NCI-H2029 treated with DMSO at 0.1 percent for 48 hours (cell line): Measurements from ENCODE around the gene DGCR8.

Source experiments
- DNase-seq: peaks from one replicate; lab custom pipeline; 2025; lab: John Stamatoyannopoulos, UW

The DGCR8 gene

GRCh38 chr22:20137671-20138416 lies 57.8 kb downstream of the DGCR8 start:
- no peak for DNase-seq

DNA sequence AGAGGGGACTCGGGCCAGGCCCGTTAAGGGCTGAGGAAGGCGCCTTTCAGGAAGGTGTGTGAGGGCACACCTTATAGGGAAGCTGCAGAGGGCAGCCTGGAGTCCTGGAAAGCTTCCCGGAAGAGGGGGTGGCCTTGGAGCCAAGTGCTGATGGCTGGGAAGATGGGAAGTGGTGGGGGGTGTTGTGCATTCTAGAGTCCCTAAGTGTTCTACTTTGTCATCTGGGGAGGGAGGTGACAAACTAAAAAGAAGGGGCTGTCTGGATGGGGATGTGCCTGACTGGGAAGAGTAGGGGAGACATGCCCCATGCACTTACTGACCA lies 58.3 kb downstream of the DGCR8 start:
- no peak for DNase-seq

- DNase-seq = no peak
These were observed 58.8 kb downstream of the DGCR8 start for GRCh38 chr22:20138868-20139267.

DNA sequence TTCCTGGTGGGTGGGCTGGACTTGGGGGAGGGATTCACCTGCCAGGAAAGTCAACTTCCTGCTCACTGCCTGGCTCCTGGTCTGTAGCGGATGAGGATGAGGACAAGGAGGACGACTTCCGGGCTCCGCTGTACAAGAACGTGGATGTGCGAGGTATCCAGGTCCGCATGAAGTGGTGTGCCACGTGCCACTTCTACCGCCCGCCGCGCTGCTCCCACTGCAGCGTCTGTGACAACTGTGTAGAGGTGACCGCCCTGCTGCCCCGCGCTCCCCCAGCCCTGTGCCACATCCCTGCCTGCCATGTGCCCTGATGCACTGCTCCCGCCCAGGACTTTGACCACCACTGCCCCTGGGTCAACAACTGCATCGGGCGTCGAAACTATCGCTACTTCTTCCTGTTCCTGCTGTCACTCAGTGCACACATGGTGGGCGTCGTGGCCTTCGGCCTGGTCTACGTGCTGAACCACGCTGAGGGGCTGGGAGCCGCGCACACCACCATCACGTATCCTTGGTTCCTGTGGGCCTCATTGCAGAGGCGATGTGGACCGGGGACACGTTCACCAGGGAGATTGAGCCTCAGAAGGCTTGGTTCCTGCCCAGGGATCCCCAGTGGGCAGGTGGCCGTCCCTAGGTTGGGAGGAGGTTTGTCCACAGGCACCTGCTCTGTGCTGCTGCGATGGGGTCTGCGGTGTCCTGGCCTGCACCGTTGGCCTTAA lies 59.5 kb downstream of the DGCR8 start:
- DNase-seq = no peak

GRCh38 chr22:20140107-20140445 lies 60.0 kb downstream of the DGCR8 start:
- DNase-seq = no peak

GRCh38 chr22:20140521-20140964 lies 60.5 kb downstream of the DGCR8 start:
- DNase-seq = no peak

GRCh38 chr22:20141186-20142077 lies 61.4 kb downstream of the DGCR8 start:
- no peak for DNase-seq

DNA sequence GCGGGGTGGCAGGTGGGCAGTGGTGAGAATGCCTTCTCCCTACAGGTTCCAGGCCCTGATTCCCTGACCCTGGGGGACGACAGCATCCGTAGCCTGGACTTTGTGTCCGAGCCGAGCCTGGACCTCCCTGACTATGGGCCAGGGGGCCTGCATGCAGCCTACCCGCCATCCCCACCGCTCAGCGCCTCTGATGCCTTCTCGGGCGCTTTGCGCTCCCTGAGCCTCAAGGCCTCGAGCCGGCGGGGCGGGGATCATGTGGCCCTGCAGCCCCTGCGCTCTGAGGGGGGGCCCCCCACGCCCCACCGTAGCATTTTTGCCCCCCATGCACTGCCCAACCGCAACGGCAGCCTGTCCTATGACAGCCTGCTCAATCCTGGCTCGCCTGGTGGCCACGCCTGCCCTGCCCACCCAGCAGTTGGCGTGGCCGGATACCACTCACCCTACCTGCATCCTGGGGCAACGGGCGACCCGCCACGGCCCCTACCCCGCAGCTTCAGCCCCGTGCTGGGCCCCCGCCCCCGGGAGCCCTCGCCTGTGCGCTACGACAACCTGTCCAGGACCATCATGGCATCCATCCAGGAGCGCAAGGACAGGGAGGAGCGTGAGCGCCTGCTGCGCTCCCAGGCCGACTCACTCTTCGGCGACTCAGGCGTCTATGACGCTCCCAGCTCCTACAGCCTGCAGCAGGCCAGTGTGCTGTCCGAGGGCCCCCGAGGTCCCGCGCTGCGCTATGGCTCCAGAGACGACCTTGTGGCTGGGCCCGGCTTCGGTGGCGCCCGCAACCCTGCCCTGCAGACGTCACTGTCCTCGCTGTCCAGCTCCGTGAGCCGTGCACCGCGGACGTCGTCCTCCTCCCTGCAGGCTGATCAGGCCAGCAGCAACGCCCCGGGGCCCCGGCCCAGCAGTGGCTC lies 62.9 kb downstream of the DGCR8 start:
- no peak for DNase-seq

DNA sequence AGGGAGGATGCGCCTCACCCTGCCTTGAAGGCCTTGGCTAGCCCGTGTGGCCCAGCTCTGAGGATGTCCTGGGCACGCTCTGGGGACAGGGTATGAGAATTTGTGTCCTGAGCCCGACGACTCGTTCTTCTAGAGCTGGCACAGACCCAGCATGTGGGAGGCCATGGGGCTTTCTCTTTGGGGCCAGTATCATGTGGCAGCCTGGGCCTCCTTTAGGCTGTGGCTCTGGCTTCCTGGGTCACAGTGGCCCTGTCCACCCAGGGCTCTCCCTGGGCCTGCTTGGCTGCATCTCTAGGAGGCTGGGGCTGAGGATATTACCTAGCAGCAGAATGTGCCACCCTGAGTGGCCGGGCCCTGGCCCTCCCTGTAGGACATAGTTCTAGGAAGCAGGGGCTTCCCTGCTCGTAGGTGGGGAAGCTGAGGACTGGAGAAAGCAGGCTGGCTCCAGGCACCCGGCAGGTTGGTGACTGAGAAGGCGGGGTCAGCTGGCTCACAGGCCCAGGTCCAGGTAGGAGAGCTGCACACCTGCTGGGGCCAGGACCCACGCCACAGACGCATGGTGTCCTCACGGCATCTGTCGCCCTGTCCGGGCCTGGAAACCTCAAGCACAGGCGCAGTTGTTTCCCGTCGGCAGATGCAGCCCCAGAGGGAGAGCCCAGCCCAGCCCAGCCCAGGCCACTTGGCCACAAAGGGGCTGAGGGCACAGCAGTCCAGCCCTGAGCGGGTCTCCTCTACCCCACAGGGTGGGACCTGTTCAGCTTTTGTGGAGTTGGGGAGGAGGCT lies 64.0 kb downstream of the DGCR8 start:
- DNase-seq = no peak

DNA sequence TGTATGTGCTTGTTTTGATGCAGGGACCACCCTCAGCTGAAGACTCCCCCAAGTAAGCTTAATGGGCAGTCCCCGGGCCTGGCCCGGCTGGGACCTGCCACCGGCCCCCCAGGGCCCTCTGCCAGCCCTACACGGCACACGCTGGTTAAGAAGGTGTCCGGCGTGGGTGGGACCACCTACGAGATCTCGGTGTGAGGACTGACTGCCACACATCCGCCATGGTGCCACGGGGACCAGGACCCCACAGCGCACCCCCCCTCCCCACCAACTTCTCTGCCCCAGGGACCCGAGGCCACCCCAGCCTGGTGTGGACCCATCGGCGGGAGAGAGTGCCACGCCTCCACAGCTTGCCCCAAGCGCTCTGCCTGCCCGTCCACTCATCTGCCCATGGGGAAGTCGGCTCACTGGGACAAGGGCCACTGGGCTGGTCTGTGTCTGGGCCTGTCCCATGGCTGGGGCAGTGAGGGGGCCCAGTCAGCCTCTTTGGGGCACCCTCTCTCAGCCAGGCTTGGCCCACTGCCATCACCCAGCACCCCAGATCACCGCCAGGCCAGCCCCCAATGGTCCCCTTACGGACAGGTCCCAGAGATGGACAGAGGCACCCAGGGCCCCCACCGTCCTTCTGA lies 65.3 kb downstream of the DGCR8 start:
- DNase-seq = no peak

DNA sequence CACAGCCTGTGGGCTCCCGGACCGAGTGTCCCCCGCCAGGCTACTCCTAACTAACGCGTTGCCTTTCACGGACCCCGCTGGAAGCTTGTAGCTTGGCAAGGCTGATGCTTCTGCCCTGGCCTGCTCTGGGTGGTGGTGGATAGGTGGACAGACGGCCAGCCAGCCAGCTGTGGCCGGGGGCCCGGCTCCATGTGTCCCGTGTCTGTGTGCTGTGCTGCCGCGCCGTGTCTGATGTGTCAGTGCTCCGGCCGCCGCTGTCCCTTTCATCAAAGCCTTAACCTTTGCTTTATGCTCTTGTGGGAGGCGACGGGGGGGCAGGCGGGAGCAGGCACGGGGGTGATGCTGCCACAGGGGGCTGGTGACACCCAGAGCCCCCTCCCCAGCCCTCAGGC lies 65.8 kb downstream of the DGCR8 start:
- DNase-seq = no peak

DNA sequence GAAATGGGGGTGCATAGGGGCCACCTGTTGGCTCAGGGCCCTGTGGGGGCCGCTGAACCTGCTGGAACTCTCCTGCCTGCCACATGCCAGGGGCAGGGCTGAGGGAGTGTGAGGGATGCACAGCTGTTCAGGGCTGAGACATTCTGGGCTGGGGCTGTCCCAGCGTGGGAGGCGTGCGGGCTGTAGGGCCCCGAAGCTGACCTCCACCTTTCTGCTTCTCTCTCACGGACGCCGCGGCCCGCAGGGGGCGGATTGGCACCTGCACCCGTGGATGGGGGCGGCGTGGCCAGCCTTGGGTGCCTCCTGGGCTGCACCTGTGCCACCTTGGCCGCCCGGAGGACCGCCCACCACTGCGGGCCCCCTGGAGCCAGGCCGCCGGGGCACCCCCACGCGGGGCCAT lies 66.7 kb downstream of the DGCR8 start:
- DNase-seq = no peak

DNA sequence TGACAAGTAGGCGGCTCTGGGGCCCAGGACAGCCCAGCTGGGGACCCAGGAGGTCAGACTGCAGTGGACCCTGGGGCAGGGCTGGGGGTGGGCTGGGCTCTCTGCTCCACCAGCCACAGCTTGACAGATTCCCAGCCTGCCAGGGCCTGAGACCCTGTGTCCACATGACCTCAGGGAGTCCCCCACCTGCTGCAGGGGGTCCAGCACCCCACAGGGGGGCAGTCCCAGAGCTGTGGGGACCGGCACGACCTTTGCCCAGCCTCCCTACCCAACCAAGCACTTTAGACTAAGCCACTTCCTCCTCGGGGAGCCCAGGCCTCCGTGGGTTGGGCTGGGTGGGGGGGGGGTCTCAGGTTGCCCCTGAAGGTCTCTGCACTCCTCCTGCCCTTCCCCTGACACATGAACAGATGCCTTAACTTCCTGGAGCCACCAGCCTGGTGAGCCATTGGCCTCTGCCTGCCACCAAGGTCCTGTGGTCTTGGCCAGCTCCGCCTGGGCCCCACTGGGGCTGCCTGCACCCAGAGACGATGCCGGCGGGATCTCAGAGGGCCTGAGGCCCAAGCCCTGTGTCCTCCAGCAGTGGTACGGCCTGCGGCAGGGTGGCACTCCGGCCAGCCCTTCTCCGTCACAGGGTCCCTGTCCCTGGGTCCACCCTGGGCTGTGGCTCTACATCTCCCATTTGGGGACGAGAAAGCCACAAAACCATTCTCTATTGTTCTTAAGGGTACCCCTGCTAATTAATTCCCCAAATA lies 67.4 kb downstream of the DGCR8 start:
- no peak for DNase-seq

- no peak for DNase-seq
These were observed 68.4 kb downstream of the DGCR8 start for GRCh38 chr22:20148414-20148813.

DNA sequence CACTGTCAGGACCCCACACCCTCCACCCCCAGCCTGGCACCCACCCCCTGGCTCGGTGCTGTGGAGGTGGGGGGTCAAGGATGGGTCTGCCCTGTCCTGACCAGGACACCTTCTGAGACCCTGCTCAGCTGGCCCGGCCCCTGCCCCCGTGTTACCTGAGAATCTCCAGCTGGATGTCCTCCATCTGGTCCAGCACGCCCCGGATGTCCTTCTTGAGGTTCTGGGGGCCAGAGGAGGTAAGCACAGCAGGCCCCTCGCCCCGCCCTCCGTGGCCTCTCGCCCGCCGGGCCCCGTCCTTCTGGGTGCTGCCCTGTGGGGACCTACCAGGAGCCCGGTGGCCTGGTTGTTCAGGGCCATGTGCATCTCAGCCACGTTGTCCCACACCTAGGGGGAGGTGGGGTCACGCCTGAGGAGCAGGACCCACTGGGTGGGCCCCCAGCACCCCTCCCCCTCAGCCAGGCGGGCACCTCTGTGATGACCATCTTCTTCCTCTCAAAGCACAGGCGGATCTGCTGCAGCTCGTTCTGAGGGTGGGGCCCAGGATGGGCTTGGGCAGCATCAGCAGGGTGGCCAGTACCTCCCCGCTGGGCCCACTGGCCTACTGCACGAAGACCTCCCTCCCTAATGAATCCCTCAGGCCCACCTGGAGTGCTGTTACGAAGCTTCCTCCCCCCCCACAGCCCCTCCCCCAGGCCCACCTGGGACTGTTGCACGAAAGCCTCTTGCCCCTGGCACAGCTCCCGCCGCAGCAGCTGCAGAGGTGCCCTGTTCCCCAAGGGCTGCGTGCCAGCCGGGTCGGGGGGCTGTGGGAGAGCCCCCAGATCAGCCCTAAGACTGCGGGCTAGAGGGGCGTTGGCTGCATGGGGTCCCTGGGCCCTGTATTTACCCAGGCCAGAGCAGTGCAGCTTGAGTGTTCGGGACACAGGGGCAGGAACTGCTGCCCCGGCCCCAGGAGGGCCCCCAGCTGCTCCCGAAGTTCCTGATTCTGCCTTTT lies 69.5 kb downstream of the DGCR8 start:
- DNase-seq = no peak

GRCh38 chr22:20150381-20151275 lies 70.6 kb downstream of the DGCR8 start, which contains the start of gene CCDC188:
Gene CCDC188 (minus strand): TSS chr22:20151055. CDS start chr22:20150986, 69 bp downstream.
- no peak for DNase-seq

- DNase-seq = no peak
These were observed 71.2 kb downstream of the DGCR8 start for GRCh38 chr22:20151276-20151588.

GRCh38 chr22:20152464-20152890 lies 72.4 kb downstream of the DGCR8 start:
- no peak for DNase-seq
